SKM-1 (cell line): ENCODE results near the gene ZNF490.
"Not testable (repeated sequence)": the region's sequence is repeated elsewhere in the genome, so short reads cannot be mapped to it uniquely, and the experiment has no call there.

ENCODE experiments used
- DNase-seq: peaks from one replicate; lab custom pipeline; 2025; ENCODE audit not compliant: unreplicated experiment; lab: John Stamatoyannopoulos, UW

Gene ZNF490

DNA sequence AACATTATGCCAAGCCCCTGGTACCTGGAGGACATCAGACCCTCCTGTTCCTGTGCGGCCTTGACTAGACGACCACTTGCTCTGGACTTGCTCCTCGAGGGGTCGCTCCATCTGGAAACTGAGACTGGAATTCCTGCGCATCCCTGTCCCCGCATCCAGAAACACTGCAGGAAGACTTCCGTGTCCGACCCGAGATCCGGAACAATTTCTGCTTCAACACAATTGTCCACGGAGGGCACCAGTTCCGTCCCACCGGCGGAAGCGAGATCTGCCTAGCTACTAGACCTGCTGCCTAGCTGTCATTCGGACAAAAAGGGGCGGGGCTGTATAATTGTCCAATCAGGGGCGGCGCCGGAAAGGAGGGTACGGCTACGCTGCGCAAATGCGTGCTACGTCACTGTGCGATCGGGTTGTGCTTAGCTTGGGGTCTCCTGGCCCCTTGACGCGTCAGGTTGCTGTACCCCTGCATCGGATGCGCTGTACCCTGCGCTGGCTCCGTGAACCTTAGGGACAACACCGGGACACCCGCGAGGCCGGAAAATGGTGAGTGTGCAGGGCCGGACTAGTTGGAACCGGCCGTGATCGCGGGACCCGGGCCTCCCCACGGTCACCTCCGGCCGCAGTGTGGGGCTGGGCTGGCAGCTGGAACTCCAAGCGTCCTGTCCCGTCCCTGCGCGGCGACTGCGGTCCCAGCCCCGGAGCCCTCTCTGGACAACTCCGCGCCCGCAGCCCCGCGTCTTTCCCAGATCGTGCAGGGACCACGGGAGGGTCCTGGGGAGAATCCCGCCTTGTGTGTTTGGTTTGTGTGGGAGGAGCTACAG, at the start of gene ZNF490, which contains the start of gene ZNF791:
Gene ZNF490, minus strand, starts transcription at position 274 of the 821 bp plus-strand sequence. Its CDS starts 133 bp downstream, at position 141.
Gene ZNF791, plus strand, starts transcription at position 381 of the 821 bp plus-strand sequence. Its CDS starts 160 bp downstream, at position 541.
- peak; percentile 93 for DNase-seq

DNA sequence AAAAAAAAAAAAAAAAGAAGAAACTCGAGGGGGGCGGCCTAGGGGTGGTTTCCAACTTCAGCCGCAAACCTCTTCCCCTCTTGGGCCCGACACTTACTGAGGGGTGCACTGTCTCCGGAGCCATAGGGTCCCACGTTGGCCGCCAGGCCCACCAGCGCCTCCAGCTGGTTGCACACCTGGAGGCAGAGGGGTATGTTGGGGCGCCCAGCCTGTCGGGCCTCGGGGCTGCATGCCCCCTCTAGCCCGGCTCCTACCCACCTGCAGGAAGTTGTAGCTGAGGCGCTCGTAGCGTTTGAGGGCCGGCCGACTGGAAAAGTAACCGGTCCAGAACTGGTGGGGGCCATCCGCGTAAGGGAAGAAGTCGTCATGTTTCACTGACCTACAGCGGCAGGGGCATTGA, 47.4 kb upstream of the ZNF490 start:
- DNase-seq = no peak

GRCh38 chr19:12656899-12657571, 46.4 kb upstream of the ZNF490 start:
- no peak for DNase-seq

DNA sequence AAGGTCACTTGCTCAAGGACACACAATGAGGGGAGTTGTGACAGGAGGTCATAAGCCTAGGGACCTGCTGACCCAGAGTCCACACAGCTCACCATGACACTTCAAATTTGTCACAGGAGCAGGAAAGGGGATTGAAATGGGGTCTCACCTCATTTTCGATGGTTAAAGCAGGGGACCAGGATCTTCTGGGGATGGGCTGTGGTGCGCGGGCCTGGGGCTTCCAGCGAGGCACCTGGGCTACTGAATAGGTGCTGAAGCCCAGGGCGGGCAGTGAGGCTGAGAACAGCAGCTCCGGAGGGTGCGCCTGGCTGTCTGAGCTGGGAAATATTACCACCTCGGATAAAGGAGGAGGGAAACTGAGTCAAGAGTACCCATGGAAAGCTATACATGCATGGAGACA, 44.9 kb upstream of the ZNF490 start:
- no peak for DNase-seq

DNA sequence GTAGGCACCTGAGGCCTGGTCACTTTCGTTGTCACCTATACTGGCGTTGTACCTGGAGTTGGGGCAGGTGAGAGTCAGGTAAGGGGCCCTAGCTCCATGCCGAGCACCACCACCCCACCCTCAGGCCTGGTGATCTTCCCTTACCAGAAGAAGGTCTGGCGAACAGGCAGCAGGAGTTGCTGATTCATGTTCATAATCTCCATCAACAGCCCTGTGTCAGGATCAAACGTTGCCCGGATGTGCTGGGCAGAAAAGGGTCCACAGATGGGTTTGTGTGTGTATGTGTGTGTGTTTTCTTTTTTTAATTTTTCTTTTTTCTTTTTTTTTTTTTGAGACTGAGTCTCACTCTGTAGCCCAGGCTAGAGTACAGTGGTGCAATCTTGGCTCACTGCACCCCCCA, 41.6 kb upstream of the ZNF490 start:
- no peak for DNase-seq

- DNase-seq = no peak
Measured at GRCh38 chr19:12649941-12650340, 39.3 kb upstream of the ZNF490 start.

- no peak for DNase-seq
Measured at GRCh38 chr19:12648088-12648487, 37.5 kb upstream of the ZNF490 start.

GRCh38 chr19:12647490-12648071, 37.0 kb upstream of the ZNF490 start:
- no peak for DNase-seq

- no peak for DNase-seq
Measured at GRCh38 chr19:12647047-12647446, 36.4 kb upstream of the ZNF490 start.

DNA sequence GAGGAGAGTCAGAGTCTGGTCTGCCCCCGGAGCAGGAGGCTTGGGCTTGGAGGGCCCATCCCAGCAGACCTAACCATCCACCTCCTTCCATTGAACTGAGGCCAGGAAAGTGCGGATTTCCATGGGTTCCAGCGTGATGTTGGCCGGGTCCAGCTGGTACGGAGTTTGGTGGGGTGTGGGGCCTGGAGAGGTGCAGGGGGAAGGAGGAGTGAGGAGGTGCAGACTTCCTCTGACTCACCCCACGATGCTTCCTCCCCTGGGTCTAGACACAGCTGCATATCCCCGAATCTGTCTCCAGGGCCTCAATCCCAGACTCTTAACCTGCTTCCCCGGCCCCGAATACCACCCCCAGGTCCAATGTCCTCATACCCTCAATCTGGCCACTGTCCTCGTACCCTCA, 35.9 kb upstream of the ZNF490 start:
- no peak for DNase-seq

DNA sequence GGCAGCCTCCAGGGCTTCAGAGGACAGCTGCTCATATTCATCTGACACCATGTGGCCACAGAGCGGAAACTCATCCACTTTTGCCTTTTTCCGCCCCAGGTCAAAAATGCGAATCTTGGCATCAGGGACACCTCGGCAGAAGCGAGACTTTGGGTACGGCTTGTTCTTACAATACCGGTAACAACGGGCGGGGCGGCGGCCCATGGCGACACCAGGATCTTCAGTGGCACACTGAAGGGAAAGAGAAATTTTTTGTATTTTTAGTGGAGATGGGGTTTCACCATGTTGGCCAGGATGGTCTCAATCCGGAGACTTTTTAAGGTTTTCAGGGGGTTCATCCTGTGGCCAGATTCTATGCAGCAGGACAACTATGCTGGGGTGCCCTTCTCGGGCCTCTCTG, 33.1 kb upstream of the ZNF490 start:
- not testable (repeated sequence) for DNase-seq

- DNase-seq = no peak
Measured at GRCh38 chr19:12642506-12642905, 31.9 kb upstream of the ZNF490 start.

GRCh38 chr19:12641456-12641855, 30.8 kb upstream of the ZNF490 start:
- DNase-seq = no peak

DNA sequence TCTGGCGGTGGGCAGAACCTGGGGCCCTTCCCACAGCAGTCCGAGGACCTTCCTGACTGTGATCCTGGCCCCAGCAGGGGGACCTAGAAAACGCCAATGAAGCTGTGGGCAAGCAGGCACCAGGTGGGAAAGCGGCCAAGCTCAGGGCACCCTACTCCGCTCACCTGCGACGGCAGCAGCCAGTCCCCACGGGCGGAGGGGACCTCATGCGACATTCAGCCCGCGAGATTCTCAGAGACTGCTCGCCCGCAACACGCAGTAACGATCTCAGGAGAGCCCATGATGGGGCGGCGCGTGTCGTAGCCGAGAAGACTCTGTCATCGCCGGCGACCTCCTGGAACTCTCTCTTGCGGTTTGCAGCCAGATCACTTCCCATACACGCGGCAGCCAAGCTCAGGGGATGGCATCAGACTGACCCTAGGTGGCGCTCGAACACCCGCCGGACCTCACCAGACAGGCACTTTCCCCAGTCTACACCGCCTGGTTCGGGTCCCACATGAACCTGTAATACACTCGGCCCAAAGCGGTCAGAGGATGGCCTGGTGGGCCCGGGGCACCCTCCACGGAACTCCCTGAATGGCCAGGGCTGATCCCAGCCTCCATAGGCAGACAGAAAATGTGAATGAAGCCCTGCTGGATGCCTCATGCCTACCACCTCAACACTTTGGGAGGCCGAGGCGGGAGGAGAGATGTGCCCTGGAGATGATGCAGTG, 29.4 kb upstream of the ZNF490 start:
- DNase-seq = peak; percentile 74

DNA sequence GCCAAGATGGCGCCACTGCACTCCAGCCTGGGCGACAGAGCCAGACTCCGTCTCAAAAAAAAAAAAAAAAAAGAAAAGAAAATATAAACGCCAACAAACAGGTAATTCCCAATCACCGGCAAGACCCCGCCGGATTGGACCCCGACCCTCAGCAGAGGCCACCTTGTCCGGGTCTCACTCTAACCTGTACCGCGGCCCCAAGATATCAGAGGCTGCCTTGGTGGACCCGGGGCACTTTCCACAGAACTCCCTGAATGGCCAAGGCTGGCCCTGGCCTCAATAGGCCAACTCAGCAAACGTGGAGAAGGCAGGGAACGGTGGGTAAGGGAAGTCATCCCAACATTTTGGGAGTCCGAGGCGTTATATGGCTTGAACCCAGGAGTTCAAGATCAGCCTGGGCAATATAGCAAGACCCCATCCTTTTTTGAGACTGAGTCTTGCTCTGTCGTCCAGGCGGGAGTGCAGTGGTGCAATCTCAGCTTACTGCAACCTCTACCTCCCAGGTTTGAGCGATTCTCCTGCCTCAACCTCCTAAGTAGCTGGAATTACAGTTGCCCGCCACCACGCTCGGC, 28.1 kb upstream of the ZNF490 start:
- DNase-seq = no peak

- DNase-seq = no peak
Measured at GRCh38 chr19:12636631-12637030, 26.0 kb upstream of the ZNF490 start.

GRCh38 chr19:12629215-12629614, 18.6 kb upstream of the ZNF490 start:
- DNase-seq = no peak

DNA sequence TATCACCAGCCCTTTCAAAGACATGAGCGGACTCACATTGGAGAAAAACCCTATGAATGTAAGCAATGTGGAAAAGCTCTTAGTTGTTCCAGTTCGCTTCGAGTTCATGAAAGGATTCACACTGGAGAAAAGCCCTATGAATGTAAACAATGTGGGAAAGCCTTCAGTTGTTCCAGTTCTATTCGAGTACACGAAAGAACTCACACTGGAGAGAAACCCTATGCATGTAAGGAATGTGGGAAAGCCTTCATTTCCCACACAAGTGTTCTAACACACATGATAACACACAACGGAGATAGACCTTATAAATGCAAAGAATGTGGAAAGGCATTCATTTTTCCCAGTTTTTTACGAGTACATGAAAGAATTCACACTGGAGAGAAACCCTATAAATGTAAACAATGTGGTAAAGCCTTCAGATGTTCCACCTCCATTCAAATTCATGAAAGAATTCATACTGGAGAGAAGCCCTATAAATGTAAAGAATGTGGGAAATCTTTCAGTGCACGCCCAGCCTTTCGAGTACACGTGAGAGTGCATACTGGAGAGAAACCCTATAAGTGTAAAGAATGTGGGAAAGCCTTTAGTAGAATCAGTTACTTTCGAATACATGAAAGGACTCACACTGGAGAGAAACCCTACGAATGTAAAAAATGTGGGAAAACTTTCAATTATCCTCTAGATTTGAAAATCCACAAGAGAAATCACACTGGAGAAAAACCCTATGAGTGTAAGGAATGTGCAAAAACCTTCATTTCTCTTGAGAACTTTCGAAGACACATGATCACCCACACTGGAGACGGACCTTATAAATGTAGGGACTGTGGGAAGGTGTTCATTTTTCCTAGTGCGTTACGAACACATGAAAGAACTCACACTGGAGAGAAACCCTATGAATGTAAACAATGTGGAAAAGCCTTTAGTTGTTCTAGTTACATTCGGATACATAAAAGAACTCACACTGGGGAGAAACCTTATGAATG, 17.7 kb upstream of the ZNF490 start:
- no peak for DNase-seq

- no peak for DNase-seq
Measured at GRCh38 chr19:12626958-12627357, 16.3 kb upstream of the ZNF490 start.
